Measurements from ENCODE around the gene MLPH.
A peak's percentile ranks its signal among the peaks of the same experiment; 100 is the strongest.

The MLPH gene

DNA sequence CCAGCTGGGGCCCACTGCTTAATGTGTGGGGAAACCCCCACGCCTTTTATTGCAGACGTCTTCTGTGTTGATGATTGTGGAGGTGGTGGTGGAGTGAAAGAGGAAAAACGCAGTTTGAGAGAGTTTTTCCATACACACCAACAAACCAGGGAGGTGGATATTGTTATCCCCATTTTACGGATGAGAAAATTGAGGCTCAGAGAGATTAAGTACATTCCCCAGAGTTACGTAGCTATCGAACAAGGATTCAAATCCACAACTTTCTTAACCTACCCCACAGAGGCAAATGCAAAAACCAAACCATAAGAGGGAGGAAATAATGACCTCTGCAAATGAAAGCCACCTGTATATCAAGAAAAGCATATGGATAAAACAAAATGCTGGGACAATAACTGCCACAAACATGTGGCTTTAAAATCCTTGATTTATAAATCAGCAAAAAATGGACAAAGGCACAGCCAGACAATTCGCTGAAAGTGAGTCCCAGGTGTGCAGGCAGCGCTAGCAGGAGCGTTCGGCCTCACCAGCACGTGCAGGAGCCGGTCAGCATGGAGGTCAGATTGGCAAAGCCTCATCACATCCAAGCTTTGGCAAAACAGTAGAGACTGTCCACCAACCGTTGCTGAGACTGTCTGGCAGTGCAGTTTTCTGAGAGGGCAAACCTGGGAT, 116.1 kb downstream of the MLPH start:
- no peak for DNase-seq (ENCODE audit: low read depth in 2 of 2)

GRCh38 chr2:237603718-237604362, 116.8 kb downstream of the MLPH start:
- peak in 1 of 2 donors; percentile 20 for DNase-seq (ENCODE audit: low read depth in 2 of 2)

- no peak for DNase-seq (ENCODE audit: low read depth in 2 of 2)
Observed at GRCh38 chr2:237604391-237604790, 117.3 kb downstream of the MLPH start.

All from stimulated activated CD4-positive, alpha-beta T cell treated with anti-CD3 and anti-CD28 coated beads, Interleukin-15, amount 100 ng/mL, for 48 hours (primary cell).